Rectal smooth muscle tissue (tissue), 1 donor: ENCODE results near the gene PTPRO.

Experiments
- H3K27ac ChIP-seq: one replicate; pipeline ENCODE4 v1.7.0; 2013; ENCODE audit warnings: low read depth, low read length, inconsistent platforms
- H3K27me3 ChIP-seq: one replicate; pipeline ENCODE4 v1.7.0; 2013; ENCODE audit warnings: low read length; ENCODE audit not compliant: control insufficient read depth, insufficient read depth
- H3K36me3 ChIP-seq: one replicate; pipeline ENCODE4 v1.7.0; 2013; ENCODE audit warnings: low read length; ENCODE audit not compliant: control insufficient read depth, insufficient read depth
- H3K4me1 ChIP-seq: one replicate; pipeline ENCODE4 v1.7.0; 2013; ENCODE audit warnings: low read length; ENCODE audit not compliant: control insufficient read depth, insufficient read depth
- H3K4me3 ChIP-seq: one replicate; pipeline ENCODE4 v1.7.0; 2013; ENCODE audit warnings: low read length
- H3K9ac ChIP-seq: one replicate; pipeline ENCODE4 v1.7.0; 2013; ENCODE audit warnings: low read length

PTPRO gene

DNA sequence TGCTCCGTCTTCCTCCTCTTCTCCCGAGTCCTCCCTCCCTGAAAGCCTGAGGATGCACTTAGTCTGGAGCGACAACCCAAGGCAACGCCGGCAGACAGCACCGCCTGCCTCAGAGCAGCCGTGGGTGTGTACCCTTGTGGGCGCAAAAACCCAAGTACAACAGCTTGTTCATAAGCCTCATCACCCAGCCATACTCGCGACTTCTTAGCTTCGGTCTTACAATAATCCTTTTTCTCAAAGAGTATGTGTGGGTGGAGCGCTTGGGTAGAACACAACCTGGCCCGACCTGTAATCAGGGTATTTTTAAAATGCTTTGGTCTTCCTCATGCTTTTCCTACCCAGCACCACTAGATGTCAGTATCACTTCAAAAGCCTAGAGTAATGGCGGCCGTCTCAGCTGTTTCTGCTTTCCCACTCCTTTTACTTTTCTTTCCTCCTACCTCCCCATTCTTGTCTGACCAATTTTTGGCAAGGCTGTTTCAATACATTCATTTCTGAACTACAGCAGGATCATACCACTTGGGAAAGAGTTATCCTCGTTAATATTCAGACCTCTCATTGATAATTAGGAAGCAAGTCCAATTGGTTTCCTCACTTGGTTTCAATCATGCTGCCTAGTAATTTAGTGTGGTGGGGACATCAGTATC, 268.0 kb downstream of the PTPRO start:
- H3K4me3 ChIP-seq, result peak overlapping the region; percentile 49
- H3K27ac ChIP-seq, result no peak overlapping the region

GRCh38 chr12:15591811-15592210, 269.5 kb downstream of the PTPRO start:
- Histone ChIP-seq H3K36me3 (no peaks in the 10 kb centered on the region), H3K4me1 (no peaks in the 10 kb centered on the region), H3K9ac (no peak overlapping the region), H3K27me3 (no peaks in the 10 kb centered on the region), H3K27ac (no peak overlapping the region), H3K4me3 (no peak overlapping the region)

More for the DNA sequence above, 268.0 kb downstream of the PTPRO start:
- Histone ChIP-seq H3K27me3 (no peaks in the 10 kb centered on the region), H3K9ac (peak overlapping the region; percentile 3), H3K36me3 (no peaks in the 10 kb centered on the region), H3K4me1 (no peaks in the 10 kb centered on the region)

- no peaks in the 10 kb centered on the region for H3K36me3 ChIP-seq
- H3K4me3 ChIP-seq, result no peak overlapping the region
- no peak overlapping the region for H3K9ac ChIP-seq
- no peaks in the 10 kb centered on the region for H3K4me1 ChIP-seq
- no peak overlapping the region for H3K27ac ChIP-seq
- H3K27me3 ChIP-seq, result no peaks in the 10 kb centered on the region
These were observed 270.6 kb downstream of the PTPRO start for GRCh38 chr12:15592934-15593333.

GRCh38 chr12:15596174-15596573, 273.9 kb downstream of the PTPRO start:
- Histone ChIP-seq H3K27me3 (no peaks in the 10 kb centered on the region), H3K4me3 (no peak overlapping the region), H3K9ac (no peak overlapping the region), H3K27ac (no peak overlapping the region), H3K36me3 (no peaks in the 10 kb centered on the region), H3K4me1 (no peaks in the 10 kb centered on the region)

DNA sequence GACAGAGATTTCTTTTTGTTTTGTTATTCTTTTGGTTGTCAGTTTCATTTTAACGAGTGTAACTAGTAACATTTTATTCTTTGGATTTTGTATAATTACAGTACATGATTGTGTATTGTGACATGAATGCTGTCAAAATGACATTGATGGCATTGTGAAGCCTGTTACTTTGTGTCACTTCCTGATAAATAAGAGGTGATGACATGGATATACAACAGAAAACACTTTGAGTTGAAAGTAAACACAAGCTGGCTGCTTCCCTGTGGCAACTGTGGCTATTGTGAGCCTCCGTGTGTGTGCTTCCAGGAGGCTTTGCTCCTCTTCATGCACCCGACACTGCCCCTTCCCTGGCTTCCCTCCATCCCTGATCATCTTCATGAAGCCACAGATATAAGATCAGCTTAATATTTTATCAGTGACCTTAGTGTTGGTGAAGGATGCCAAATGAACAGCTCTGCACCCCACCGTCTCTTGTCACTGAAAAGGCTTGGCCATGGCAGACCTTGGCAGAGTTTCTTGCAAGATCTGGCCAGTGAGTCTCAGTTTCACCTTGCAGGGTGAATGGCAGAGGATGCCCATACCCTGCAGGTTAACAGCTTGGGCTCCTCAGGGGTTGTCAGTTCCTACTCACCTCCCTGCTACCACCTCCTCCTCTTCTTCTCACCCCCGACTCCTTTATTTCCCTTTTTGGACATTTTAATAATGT, 275.0 kb downstream of the PTPRO start:
- Histone ChIP-seq H3K36me3 (no peaks in the 10 kb centered on the region), H3K27me3 (no peaks in the 10 kb centered on the region), H3K4me1 (no peaks in the 10 kb centered on the region), H3K4me3 (no peak overlapping the region), H3K9ac (no peak overlapping the region), H3K27ac (no peak overlapping the region)

GRCh38 chr12:15599266-15600037, 277.1 kb downstream of the PTPRO start:
- H3K27ac ChIP-seq, result no peak overlapping the region
- no peak overlapping the region for H3K9ac ChIP-seq

DNA sequence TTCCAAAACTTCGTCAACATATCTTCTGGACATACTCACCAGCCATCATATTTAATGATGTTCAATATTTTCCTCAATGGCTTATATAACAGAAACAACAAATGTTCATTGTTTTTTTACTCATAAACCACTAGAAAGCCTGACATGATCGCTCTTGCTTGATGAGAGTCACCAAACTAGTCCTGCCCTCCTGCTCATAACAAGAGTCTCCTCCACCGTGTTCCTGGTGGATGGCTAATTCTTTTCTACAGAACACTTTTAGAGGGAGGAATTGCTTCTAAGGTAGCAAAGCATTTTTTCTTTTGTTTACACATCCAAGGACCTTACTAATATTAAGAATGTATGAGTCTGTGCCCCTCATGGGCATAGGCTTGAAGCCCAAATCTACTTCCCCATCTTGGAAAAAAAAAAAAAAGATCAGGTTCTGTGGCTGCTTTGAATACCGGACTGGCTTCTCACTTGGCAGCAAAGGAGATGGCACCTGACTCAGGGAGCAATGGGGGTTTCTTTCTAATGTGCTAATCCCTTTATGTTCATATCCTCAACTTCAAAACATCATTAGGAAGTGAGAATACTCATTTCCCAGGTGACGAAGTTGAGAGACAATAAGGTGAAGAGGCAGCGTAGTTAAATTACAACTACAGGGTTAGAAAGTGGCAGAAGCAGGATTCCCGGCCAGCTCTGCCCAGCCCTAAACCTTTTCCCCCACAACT, 278.1 kb downstream of the PTPRO start:
- H3K4me1 ChIP-seq, result no peaks in the 10 kb centered on the region
- H3K27me3 ChIP-seq, result no peaks in the 10 kb centered on the region
- no peak overlapping the region for H3K4me3 ChIP-seq
- no peak overlapping the region for H3K27ac ChIP-seq
- no peak overlapping the region for H3K9ac ChIP-seq
- H3K36me3 ChIP-seq, result no peaks in the 10 kb centered on the region

More at GRCh38 chr12:15599266-15600037, 277.1 kb downstream of the PTPRO start:
- H3K27me3 ChIP-seq, result no peaks in the 10 kb centered on the region
- H3K36me3 ChIP-seq, result no peaks in the 10 kb centered on the region
- H3K4me3 ChIP-seq, result no peak overlapping the region
- H3K4me1 ChIP-seq, result no peaks in the 10 kb centered on the region

DNA sequence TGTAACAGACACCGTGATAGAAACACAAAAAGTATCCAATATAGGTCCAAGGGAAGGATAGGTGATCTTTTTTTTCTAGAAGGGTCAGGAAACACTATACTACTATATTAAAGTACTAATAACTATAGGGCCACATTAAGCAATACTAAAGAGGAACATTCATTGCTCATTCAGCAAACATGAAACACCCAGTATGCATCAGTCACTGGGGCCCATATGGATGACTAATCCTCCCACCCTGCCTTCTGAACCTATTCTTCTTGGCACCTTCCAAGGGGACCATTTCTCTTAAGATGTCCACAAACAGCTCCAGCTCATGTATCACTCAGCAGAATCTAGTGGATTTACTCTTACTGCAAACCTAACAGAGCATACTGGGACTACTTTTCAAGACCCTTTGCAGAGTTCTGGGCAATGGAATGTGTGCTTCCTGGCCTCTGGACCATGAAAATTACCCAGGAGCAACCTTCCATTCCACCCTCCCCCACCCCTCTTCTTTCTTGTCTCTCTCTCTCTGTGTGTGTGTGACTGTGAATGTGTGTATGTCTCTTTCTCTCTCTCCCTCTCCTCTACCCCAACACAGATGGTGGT, 279.0 kb downstream of the PTPRO start:
- Histone ChIP-seq H3K27me3 (no peaks in the 10 kb centered on the region), H3K9ac (no peak overlapping the region), H3K36me3 (no peaks in the 10 kb centered on the region), H3K27ac (no peak overlapping the region), H3K4me1 (no peaks in the 10 kb centered on the region), H3K4me3 (no peak overlapping the region)

DNA sequence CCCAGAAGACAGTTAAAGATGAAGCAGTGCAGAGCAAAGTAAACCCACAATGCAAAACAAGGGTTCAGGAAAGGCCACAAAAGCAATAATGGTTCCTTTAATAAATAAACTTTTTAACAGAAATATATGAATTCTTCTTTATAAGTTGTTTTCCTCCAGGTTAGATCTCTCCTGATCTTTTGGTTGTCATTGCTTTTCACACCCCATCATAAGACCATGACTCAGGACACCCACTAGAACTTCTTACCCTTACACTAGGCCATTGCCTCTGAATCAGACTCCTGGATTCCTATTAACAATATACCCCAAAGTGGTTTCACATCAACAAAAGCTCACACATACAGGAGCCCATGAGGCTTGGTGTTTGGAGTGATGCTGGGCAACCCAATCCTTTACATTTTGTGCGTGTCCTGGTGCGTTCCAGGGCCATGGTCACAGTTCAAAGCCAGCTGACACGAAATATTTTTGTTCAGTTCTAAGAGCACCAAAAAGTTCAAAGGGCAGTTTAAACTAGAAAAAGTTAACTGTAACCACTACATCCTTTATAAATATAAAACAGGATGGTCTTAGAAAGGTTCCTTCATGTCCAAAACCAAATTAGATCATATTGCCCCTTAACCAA, 279.9 kb downstream of the PTPRO start:
- Histone ChIP-seq H3K36me3 (no peaks in the 10 kb centered on the region), H3K9ac (no peak overlapping the region), H3K4me3 (no peak overlapping the region), H3K27ac (no peak overlapping the region), H3K4me1 (no peaks in the 10 kb centered on the region), H3K27me3 (no peaks in the 10 kb centered on the region)

DNA sequence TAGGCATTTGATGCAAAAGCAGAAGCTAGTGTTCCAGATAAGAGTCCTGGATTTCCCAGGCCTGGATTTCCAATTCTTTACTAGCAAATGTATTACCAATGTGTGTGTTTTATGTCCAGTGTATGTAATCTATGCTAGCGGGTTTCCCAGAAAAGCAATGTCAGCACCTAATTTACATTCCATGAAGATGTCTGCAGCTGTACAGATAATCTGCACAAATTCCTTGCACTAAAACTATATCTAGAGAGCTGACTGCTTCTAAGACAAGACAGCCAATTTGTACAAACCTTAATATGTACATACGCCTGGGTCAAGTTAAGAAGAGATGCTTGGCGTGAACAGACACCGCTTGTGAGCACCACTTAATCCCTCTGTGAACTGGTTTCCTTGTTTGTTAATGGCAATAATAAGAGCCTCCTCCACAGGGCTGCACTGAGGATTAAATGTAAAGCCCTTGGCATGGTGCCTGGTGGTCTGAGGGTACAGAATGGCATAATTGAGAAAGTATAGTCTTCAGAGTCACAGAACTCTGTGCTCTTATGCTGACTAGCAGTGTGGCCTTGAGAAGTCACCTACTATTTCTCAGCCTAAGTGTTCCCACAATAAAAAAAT, 281.3 kb downstream of the PTPRO start:
- Histone ChIP-seq H3K27me3 (no peaks in the 10 kb centered on the region), H3K4me3 (no peak overlapping the region), H3K36me3 (no peaks in the 10 kb centered on the region), H3K27ac (no peak overlapping the region), H3K4me1 (no peaks in the 10 kb centered on the region), H3K9ac (no peak overlapping the region)

DNA sequence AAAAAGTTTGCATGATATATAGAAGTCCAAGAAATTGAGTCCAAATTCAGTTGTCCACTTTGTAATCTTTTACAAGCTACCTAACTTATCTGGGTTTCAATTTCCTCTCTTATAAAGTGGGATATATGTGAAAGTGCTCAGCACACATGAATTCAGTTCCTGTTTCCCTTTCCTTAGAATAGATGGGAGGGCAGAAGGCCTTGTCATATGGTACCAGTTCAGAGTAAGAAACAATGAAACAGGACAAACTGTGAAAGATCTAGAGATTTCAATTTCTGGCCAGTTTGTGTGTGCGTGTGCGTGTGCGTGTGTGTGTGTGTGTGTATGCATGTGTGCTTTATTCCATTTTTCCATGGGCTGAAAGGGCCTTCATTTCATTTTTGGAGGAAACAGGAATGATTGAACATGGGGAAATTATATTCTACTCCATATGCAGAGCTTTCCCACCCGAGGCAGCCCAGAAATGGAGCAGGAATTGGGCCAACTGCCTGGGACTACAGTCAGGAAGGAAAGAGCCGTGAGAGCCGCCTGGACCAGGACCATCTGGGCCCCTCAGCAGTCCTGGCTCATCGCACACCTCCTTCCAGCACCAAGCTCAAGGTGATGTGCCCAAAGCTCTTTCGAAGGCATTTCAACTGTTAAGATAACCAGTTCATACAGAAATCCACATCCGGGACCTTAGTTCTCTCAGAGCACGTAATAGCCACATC, 283.7 kb downstream of the PTPRO start:
- Histone ChIP-seq H3K4me3 (no peak overlapping the region), H3K27me3 (no peaks in the 10 kb centered on the region), H3K4me1 (no peaks in the 10 kb centered on the region), H3K27ac (no peak overlapping the region), H3K36me3 (no peaks in the 10 kb centered on the region), H3K9ac (no peak overlapping the region)
